Loucy (cell line): Measurements from ENCODE around the gene C11orf68.

Experiments used
- EZH2phosphoT487 ChIP-seq: fragments of 200-600 bp; IDR thresholded peaks from 2 replicates; pipeline ENCODE4 v1.6.1; 2018; ENCODE audit warnings: antibody characterized with exemption, mild to moderate bottlenecking, moderate library complexity, borderline replicate concordance
- TF ChIP-seq, protein P1 (sequence below): fragments of 200-600 bp; sonication (generic); conservative IDR thresholded peaks from 2 replicates; pipeline ENCODE4 v1.5.1; 2014; ENCODE audit warnings: mild to moderate bottlenecking, antibody characterized with exemption, low read length

- TF ChIP-seq, protein P1, sequence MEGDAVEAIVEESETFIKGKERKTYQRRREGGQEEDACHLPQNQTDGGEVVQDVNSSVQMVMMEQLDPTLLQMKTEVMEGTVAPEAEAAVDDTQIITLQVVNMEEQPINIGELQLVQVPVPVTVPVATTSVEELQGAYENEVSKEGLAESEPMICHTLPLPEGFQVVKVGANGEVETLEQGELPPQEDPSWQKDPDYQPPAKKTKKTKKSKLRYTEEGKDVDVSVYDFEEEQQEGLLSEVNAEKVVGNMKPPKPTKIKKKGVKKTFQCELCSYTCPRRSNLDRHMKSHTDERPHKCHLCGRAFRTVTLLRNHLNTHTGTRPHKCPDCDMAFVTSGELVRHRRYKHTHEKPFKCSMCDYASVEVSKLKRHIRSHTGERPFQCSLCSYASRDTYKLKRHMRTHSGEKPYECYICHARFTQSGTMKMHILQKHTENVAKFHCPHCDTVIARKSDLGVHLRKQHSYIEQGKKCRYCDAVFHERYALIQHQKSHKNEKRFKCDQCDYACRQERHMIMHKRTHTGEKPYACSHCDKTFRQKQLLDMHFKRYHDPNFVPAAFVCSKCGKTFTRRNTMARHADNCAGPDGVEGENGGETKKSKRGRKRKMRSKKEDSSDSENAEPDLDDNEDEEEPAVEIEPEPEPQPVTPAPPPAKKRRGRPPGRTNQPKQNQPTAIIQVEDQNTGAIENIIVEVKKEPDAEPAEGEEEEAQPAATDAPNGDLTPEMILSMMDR = no peak
- no peak for TF ChIP-seq EZH2phosphoT487
These were observed 22.5 kb downstream of the C11orf68 start for GRCh38 chr11:65896034-65896999.
